Nephron (organoid): ENCODE results near the gene VWA8.
A peak's percentile ranks its signal among the peaks of the same experiment; 100 is the strongest.

ENCODE experiments used
- H3K27ac Mint-ChIP-seq, 3 experiments: 2 replicates each; pipeline ENCODE4 v1.8.0; 2020; ENCODE audit warnings: mixed read lengths in 3 of 3, mild to moderate bottlenecking in 2 of 3, moderate library complexity in 1 of 3
- H3K27me3 Mint-ChIP-seq: 2 replicates; pipeline ENCODE4 v1.8.0; 2021; ENCODE audit warnings: low read depth, mild to moderate bottlenecking, moderate library complexity, mixed read lengths
- H3K36me3 Mint-ChIP-seq: 2 replicates; pipeline ENCODE4 v1.8.0; 2020; ENCODE audit warnings: low read depth, mixed read lengths
- H3K4me1 Mint-ChIP-seq: 2 replicates; pipeline ENCODE4 v1.8.0; 2020; ENCODE audit warnings: mixed read lengths
- H3K4me3 Mint-ChIP-seq, 3 experiments: 2 replicates each; pipeline ENCODE4 v1.8.0; 2020; ENCODE audit warnings: mild to moderate bottlenecking in 3 of 3, mixed read lengths in 3 of 3, moderate library complexity in 2 of 3
- H3K9me3 Mint-ChIP-seq: 2 replicates; pipeline ENCODE4 v1.8.0; 2020; ENCODE audit warnings: mixed read lengths
- CTCF ChIP-seq, 3 experiments: fragments of 200-600 bp; sonication (generic); IDR thresholded peaks; one replicate each; pipeline ENCODE4 v1.5.0; 2021; ENCODE audit warnings: antibody characterized with exemption in 3 of 3; ENCODE audit not compliant: unreplicated experiment in 3 of 3

VWA8 gene

GRCh38 chr13:41696163-41697003 is 264.5 kb downstream of the VWA8 start:
- Mint-ChIP-seq H3K36me3 (peaks cover 13% of the 10 kb centered on the region), H3K27me3 (no peaks in the 10 kb centered on the region), H3K4me1 (peaks cover 44% of the 10 kb centered on the region), H3K9me3 (no peaks in the 10 kb centered on the region), H3K4me3 (no peak overlapping the region), H3K27ac (peak overlapping the region; percentile 48 to 96 (median 85))
- no peak for TF ChIP-seq CTCF (IDR thresholded peaks at IDR 0.05; ENCODE audit: unreplicated experiment in 3 of 3)

- H3K27me3 Mint-ChIP-seq: no peaks in the 10 kb centered on the region
- H3K9me3 Mint-ChIP-seq: no peaks in the 10 kb centered on the region
- H3K36me3 Mint-ChIP-seq: peaks cover 17% of the 10 kb centered on the region
- peak overlapping the region; percentile 5 to 64 (median 62) for H3K4me3 Mint-ChIP-seq
- TF ChIP-seq CTCF (IDR thresholded peaks at IDR 0.05; ENCODE audit: unreplicated experiment in 3 of 3): no peak
- peak overlapping the region; percentile 85 to 96 (median 91) for H3K27ac Mint-ChIP-seq
- peaks cover 45% of the 10 kb centered on the region for H3K4me1 Mint-ChIP-seq
Observed at GRCh38 chr13:41694545-41695301, 266.2 kb downstream of the VWA8 start.

- peaks cover 15% of the 10 kb centered on the region for H3K36me3 Mint-ChIP-seq
- H3K4me3 Mint-ChIP-seq: no peak overlapping the region
- no peaks in the 10 kb centered on the region for H3K9me3 Mint-ChIP-seq
- H3K4me1 Mint-ChIP-seq: peaks cover 40% of the 10 kb centered on the region
- no peaks in the 10 kb centered on the region for H3K27me3 Mint-ChIP-seq
- no peak for TF ChIP-seq CTCF (IDR thresholded peaks at IDR 0.05; ENCODE audit: unreplicated experiment in 3 of 3)
- no peak overlapping the region for H3K27ac Mint-ChIP-seq
Observed at GRCh38 chr13:41693434-41693833, 267.5 kb downstream of the VWA8 start.

- H3K9me3 Mint-ChIP-seq: no peaks in the 10 kb centered on the region
- H3K36me3 Mint-ChIP-seq: peaks cover 19% of the 10 kb centered on the region
- peaks cover 27% of the 10 kb centered on the region for H3K4me1 Mint-ChIP-seq
- TF ChIP-seq CTCF (IDR thresholded peaks at IDR 0.05; ENCODE audit: unreplicated experiment in 3 of 3): no peak
- H3K27ac Mint-ChIP-seq: no peak overlapping the region
- H3K4me3 Mint-ChIP-seq: no peak overlapping the region
- no peaks in the 10 kb centered on the region for H3K27me3 Mint-ChIP-seq
Observed at GRCh38 chr13:41691274-41691673, 269.6 kb downstream of the VWA8 start.

GRCh38 chr13:41682766-41683165 is 278.1 kb downstream of the VWA8 start:
- no peak for TF ChIP-seq CTCF (IDR thresholded peaks at IDR 0.05; ENCODE audit: unreplicated experiment in 3 of 3)
- H3K4me3 Mint-ChIP-seq: no peak overlapping the region
- H3K27ac Mint-ChIP-seq: no peak overlapping the region
- H3K36me3 Mint-ChIP-seq: peaks cover 55% of the 10 kb centered on the region
- H3K9me3 Mint-ChIP-seq: no peaks in the 10 kb centered on the region
- H3K27me3 Mint-ChIP-seq: no peaks in the 10 kb centered on the region
- H3K4me1 Mint-ChIP-seq: peaks cover 20% of the 10 kb centered on the region
